NCI-H2227 treated with DMSO at 0.1 percent for 48 hours (cell line): ENCODE measurements around the gene PALB2.

Experiments used
- DNase-seq: peaks from one replicate; lab custom pipeline; 2025; lab: John Stamatoyannopoulos, UW

PALB2 gene

GRCh38 chr16:23640931-23641765 is at the start of gene PALB2, which contains the start of gene DCTN5:
Gene PALB2, minus strand, starts transcription at chr16:23641310. Its CDS starts 153 bp downstream, at chr16:23641157.
Gene DCTN5, plus strand, starts transcription at chr16:23641466. Its CDS starts 77 bp downstream, at chr16:23641543.
- peak; percentile 93 for DNase-seq

- DNase-seq: no peak
Observed at GRCh38 chr16:23689442-23690187, 48.5 kb upstream of the PALB2 start.

GRCh38 chr16:23687034-23687808 is 46.1 kb upstream of the PALB2 start:
- no peak for DNase-seq

DNA sequence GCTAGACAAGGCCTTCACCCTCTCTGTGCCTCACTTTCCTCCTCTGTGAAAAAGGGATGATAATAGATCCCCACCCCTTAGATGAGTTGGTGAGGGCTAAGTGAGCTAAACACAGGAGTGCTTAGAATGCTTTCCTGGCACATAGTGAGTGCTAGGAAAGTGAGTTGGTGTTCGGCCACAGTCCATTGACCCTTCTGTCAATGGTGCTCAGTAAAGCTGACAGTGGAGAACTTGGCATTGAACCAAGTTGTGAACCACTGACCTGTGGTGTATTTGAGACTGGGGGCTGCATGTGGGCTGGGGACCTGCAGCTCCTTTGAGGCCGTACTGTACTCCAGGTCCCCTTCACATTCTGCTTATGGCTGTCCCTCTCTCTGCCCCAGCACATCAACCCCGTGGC is 42.4 kb upstream of the PALB2 start:
- DNase-seq: no peak

GRCh38 chr16:23682181-23682580 is 41.1 kb upstream of the PALB2 start:
- DNase-seq: no peak

DNA sequence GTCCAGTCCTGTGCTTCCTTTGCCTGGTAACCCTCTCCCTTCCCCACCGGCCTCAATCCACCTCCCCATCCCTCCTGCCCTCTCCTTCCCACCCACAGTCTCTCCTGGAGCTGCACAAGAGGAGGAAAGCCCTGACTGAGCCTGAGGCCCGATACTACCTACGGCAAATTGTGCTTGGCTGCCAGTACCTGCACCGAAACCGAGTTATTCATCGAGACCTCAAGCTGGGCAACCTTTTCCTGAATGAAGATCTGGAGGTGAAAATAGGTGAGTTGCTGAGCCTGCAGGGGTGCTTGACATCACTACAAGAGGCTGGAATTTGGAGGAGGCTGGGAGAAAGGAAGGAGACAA is 38.9 kb upstream of the PALB2 start:
- no peak for DNase-seq

DNA sequence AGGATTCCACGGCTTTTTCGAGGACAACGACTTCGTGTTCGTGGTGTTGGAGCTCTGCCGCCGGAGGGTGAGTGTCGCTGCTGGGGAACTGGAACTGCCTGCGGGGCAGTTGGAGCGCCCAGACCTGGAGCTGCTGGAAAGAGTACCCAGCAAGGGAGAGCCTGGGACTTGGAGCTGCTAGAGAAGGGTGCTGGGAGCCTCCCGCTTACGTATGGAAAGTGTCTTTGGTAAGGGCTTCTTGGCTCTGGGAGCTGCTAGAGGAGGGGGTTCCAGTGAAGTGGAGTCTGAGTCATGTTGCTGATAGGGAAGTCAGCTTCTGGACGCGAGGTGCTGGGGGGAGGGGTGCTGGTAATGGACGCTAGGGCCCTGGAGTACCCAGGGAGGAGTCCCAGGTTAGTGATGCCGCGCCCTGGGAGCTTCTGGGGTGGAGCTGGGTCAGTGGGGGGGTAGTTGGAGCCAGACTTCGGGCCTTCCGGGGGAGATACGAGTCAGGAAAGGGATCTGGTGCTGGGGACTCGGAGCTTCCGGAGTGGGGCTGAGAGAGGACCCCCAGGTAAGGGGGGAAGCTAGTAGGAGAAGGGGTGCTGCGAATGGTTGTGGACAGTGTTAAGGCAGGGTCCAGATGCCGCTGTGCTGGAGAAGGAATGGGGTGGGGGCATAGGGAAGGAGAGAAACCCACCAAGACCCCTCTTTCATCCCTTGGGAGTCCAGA is 38.3 kb upstream of the PALB2 start:
- no peak for DNase-seq

DNA sequence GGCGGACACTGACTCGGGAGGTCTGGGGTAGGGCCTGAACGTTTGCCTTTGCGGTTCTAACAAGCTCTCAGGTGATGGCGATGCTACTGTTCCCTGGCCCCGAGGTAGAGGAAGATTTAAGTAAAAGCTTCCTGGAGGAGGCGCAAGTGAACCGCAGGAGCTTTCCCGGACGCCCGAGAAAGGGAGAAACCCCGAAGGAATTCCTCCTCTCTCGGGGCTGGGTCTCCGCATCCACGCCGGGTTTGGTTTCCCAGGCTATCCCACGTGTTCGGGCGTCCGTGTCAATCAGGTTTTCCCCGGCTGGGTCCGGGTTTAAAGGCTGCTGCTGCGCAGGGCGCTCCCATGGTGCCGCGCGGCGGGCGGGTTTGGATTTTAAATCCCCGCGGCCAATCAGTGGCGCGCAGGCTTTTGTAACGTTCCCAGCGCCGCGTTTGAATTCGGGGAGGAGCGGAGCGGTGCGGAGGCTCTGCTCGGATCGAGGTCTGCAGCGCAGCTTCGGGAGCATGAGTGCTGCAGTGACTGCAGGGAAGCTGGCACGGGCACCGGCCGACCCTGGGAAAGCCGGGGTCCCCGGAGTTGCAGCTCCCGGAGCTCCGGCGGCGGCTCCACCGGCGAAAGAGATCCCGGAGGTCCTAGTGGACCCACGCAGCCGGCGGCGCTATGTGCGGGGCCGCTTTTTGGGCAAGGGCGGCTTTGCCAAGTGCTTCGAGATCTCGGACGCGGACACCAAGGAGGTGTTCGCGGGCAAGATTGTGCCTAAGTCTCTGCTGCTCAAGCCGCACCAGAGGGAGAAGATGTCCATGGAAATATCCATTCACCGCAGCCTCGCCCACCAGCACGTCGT is 37.5 kb upstream of the PALB2 start, which contains the start of gene PLK1:
Gene PLK1, plus strand, starts transcription at position 460 of the 844 bp plus-strand sequence. Its CDS starts 44 bp downstream, at position 504.
- peak; percentile 82 for DNase-seq

DNA sequence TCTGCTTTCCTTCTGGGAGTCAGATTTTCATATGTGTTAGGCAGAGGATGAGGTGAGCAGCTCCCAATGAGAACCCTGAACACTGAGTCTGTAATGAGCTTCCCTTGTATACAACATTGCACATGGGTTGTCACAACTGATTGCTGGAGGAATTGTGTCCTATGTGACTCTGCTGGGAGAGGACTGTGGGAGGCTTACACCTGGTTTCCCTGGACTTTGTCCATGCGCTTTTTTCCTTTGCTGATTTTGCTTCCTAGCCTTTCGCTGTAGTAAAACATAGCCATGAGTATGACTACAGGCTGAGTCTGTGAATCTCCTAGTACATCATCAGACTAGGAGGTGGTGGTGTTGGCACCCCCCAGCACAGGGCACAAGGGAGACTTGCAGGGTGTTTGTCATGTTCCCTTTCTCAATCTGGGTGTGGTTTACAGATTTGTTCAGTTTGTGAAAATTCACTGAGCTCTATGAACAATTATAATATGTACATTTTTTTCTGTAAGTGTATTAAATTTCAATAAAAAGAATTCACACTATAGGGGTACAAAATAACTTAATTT is 35.9 kb upstream of the PALB2 start:
- DNase-seq: no peak

GRCh38 chr16:23673971-23674614 is 33.0 kb upstream of the PALB2 start:
- no peak for DNase-seq

GRCh38 chr16:23670137-23670776 is 29.1 kb upstream of the PALB2 start:
- DNase-seq: no peak

DNA sequence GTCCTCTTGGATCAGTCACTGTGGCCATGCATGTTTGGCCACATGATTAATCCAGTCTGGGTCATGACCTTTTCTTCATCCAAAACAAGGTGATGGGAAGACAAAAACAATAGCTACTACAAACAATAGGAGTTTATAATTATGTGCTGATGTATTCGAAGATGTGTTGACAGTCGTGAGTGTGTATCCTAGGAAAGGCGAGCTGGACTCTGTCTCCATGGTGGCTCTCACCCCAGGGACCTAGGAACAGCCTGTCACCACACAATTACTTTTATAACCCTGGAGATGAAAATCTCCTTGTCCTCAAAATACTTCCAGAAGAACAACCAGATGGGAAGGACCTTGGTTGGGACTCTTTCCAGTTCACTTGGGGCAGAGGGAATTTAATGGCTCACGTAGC is 27.8 kb upstream of the PALB2 start:
- no peak for DNase-seq

DNA sequence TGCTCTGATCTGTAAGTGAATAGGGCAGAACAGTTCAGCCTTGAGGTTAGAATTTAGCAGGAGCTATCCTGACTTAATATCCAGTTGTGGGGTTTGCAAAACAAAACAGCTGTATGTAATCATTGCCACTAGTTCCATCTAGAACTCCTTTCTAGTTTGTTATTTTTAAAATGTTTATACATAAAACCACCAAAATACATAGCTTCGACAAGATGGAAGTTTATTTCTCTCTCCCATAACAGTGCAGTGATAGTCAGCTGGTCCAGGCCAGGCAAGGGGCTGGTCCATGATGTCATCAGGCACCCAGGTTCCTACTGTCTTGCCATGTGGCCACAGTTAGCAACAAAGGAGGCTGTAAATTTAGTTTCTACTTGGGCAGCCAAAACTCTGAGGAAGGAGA is 27.1 kb upstream of the PALB2 start:
- DNase-seq: no peak

DNA sequence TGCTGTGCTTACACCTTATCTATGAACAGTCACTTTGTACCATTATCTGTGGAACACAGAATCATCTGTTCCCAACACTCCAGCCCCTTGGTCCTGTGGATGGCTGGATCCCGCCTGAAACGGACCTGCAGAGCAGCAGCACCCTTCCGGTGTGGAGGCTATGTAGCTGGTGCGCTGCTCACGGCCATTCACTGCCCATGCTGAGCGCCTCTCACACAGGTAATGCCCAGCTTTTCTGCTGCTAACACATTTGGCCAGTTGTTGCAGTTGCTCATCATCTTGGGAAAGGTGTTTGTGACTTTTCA is 26.2 kb upstream of the PALB2 start:
- DNase-seq: no peak

- DNase-seq: no peak
Observed at GRCh38 chr16:23666571-23667354, 25.7 kb upstream of the PALB2 start.

DNA sequence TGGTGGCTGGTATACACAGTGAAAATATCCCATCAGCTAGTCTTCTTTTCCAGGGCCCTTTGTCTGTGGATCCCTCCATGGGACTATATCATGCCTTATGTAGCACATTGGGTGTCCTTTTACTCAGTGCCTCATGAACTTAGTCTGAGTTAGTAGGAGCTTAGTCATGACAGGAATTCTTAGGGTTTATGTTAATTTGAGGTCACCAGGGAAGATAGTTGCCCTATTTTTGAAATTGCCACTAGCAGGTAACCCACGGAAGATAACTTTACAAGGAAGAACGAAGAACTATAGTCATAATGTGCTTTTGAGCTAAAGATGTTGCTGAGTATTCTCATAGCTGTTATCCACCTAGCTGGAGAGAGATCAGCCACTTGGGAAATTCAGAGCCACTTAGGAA is 22.8 kb upstream of the PALB2 start:
- DNase-seq: no peak

GRCh38 chr16:23651943-23652468 is 10.9 kb upstream of the PALB2 start:
- no peak for DNase-seq

DNA sequence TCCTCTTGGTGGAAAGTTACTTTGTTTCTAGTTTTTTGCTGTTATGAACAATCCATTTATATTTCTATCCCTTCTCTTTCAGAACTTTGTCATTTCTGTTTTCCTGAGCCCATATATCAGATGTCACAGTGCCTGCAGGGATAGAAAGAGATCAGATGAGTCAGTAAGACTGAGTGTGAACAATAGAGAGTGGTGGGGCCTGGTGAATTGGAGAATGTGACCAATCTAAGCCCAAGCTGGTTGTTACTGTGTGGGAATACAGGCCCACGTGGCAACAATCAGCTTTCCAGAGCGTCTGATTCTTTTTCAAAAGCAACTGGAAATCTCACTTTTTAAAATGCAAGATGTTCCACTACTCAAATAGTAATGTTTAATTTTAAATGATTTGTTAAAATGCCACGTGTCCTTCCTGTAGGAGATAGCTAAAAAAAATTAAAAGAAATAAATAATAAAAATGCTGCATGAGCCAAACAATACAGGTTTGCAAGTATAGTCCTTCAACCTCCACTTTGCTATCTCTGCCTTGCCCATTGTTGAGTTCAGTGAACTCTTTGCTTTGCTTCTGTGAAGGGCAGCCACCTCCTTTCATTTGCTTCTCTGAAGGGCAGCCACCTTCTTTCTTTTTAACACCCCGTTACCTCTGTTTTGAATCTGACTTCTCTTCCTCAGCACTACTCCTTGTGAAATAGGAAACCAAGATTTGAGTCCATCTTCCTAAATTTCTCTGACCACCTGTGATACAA is 9.7 kb upstream of the PALB2 start:
- DNase-seq: no peak
